GM19035 (cell line): Measurements from ENCODE around the gene PRR33.
"Not testable (repeated sequence)": the region's sequence is repeated elsewhere in the genome, so short reads cannot be mapped to it uniquely, and the experiment has no call there.

Experiments used
- ATAC-seq: cut with Tn5 transposase; IDR thresholded peaks from one replicate; pipeline ENCODE4 v1.9.1; 2021; ENCODE audit not compliant: unreplicated experiment

The PRR33 gene

GRCh38 chr11:1889941-1890855 lies 1.5 kb downstream of the PRR33 start:
- no peak for ATAC-seq

GRCh38 chr11:1889224-1889930 lies 2.3 kb downstream of the PRR33 start:
- no peak for ATAC-seq

- ATAC-seq, result no peak
These were observed 2.9 kb downstream of the PRR33 start for GRCh38 chr11:1888811-1889210.

- ATAC-seq, result no peak
These were observed 3.3 kb downstream of the PRR33 start for GRCh38 chr11:1888347-1888753.

- no peak for ATAC-seq
These were observed 4.0 kb downstream of the PRR33 start for GRCh38 chr11:1887451-1888346.

GRCh38 chr11:1886551-1886950 lies 5.1 kb downstream of the PRR33 start:
- ATAC-seq, result not testable (repeated sequence)

GRCh38 chr11:1884303-1884700 lies 7.4 kb downstream of the PRR33 start:
- ATAC-seq, result no peak

GRCh38 chr11:1883346-1884302 lies 8.1 kb downstream of the PRR33 start:
- no peak for ATAC-seq

GRCh38 chr11:1882265-1883238 lies 9.1 kb downstream of the PRR33 start:
- ATAC-seq, result no peak

- ATAC-seq, result no peak
These were observed 10.0 kb downstream of the PRR33 start for GRCh38 chr11:1881442-1882264.

- ATAC-seq, result no peak
These were observed 10.8 kb downstream of the PRR33 start for GRCh38 chr11:1880746-1881441.

GRCh38 chr11:1879941-1880720 lies 11.6 kb downstream of the PRR33 start:
- no peak for ATAC-seq

- no peak for ATAC-seq
These were observed 12.3 kb downstream of the PRR33 start for GRCh38 chr11:1879342-1879940.

GRCh38 chr11:1878137-1879031 lies 13.3 kb downstream of the PRR33 start:
- ATAC-seq, result no peak
